Hematopoietic multipotent progenitor cell treated with erythropoietin and hydrocortisone succinate and interleukin-3 and kit ligand, for 6 days (in vitro differentiated cells): ENCODE results near the gene SERPINB3.
A peak's percentile ranks its signal among the peaks of the same experiment; 100 is the strongest.
"Not testable (repeated sequence)": the region's sequence is repeated elsewhere in the genome, so short reads cannot be mapped to it uniquely, and the experiment has no call there.

Experiments
- DNase-seq: peaks from one replicate; pipeline ENCODE4 v3.0.0-alpha.2; 2015

SERPINB3 gene

GRCh38 chr18:63661750-63662149 is at the start of gene SERPINB3:
Gene SERPINB3, minus strand, starts transcription at chr18:63661893. Its CDS starts 677 bp downstream, at chr18:63661216.
- DNase-seq, result not testable (repeated sequence)

GRCh38 chr18:63708650-63709049 is 47.0 kb upstream of the SERPINB3 start:
- DNase-seq, result no peak

GRCh38 chr18:63707816-63708215 is 46.1 kb upstream of the SERPINB3 start:
- DNase-seq, result no peak

- DNase-seq, result no peak
These were observed 43.7 kb upstream of the SERPINB3 start for GRCh38 chr18:63705401-63705800.

GRCh38 chr18:63702660-63703059 is 41.0 kb upstream of the SERPINB3 start, which contains the start of gene SERPINB11:
Gene SERPINB11, plus strand, starts transcription at chr18:63702960. Its CDS starts 7,234 bp downstream, at chr18:63710194.
- no peak for DNase-seq

- DNase-seq, result no peak
These were observed 40.3 kb upstream of the SERPINB3 start for GRCh38 chr18:63701952-63702351.

GRCh38 chr18:63700501-63700900 is 38.8 kb upstream of the SERPINB3 start:
- no peak for DNase-seq

GRCh38 chr18:63697097-63697660 is 35.5 kb upstream of the SERPINB3 start:
- no peak for DNase-seq

GRCh38 chr18:63689064-63689463 is 27.4 kb upstream of the SERPINB3 start:
- no peak for DNase-seq

GRCh38 chr18:63686871-63687270 is 25.2 kb upstream of the SERPINB3 start:
- no peak for DNase-seq

GRCh38 chr18:63684718-63685117 is 23.0 kb upstream of the SERPINB3 start:
- no peak for DNase-seq

GRCh38 chr18:63683890-63684289 is 22.2 kb upstream of the SERPINB3 start:
- DNase-seq, result no peak

- no peak for DNase-seq
These were observed 21.5 kb upstream of the SERPINB3 start for GRCh38 chr18:63683152-63683551.

GRCh38 chr18:63681449-63682340 is 20.0 kb upstream of the SERPINB3 start:
- DNase-seq, result no peak

GRCh38 chr18:63679820-63680606 is 18.3 kb upstream of the SERPINB3 start:
- DNase-seq, result no peak

- peak; percentile 4 for DNase-seq
These were observed 16.0 kb upstream of the SERPINB3 start for GRCh38 chr18:63677500-63678225.

GRCh38 chr18:63676526-63677323 is 15.0 kb upstream of the SERPINB3 start:
- DNase-seq, result peak; percentile 5

GRCh38 chr18:63664571-63664970 is 2.9 kb upstream of the SERPINB3 start:
- DNase-seq, result no peak

GRCh38 chr18:63658920-63659319 is 2.8 kb downstream of the SERPINB3 start:
- not testable (repeated sequence) for DNase-seq

- not testable (repeated sequence) for DNase-seq
These were observed 11.4 kb downstream of the SERPINB3 start for GRCh38 chr18:63650271-63650670.

GRCh38 chr18:63648241-63648640 is 13.5 kb downstream of the SERPINB3 start:
- DNase-seq, result no peak

- no peak for DNase-seq
These were observed 14.8 kb downstream of the SERPINB3 start for GRCh38 chr18:63646936-63647335.
